Raji (cell line): Measurements from ENCODE around the gene CSNK1G2.

Experiments used
- POLR2A ChIP-seq: IDR thresholded peaks from 2 replicates; pipeline ENCODE4 v1.6.1; 2011; ENCODE audit warnings: low read depth, low read length, control low read depth; ENCODE audit not compliant: insufficient read depth

CSNK1G2 gene

DNA sequence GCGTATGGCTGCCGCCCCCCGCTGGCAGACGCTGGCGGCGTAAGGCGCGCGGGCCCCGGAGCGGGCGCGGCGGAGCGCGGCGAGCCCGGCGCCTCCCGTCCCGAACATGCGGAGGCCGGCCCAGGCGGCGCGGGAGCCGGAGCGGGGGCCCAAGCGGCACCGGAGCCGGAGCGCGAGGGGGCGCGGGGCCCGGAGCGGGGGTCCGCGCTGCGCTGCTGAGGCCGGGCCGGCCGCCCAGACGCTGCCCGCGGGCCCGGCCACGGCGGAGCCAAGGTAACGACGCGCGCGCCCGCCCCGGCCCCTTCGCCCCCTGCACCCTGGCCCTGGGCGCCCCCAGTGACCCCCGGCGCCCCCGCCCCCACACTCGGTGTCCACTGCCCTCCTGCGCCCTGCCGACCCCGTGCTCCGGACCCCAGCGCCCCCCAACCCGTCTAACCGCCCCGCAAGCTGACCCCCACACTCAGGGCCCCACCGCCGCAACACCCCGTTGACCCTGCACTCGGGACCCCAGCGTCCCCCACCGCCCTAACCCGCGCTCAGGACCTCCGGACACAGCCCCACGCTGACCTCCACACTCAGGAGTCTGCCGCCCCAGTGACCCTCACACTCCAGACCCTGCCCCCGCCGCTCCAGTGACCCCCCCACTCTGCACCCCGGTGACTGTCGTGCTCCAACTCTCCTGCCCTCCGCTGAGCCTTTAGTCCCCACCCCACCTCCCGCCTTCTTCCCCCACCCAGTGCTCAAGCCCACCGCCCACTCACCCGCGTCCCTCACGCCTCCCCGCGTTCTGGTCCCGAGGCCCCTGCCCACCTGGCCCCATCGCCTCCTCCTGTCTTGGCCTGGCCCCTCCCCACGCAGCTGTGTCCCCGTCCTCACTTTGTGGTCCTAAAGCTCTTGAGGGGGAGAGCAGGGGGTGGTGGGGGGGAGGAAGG, at the start of gene CSNK1G2:
CSNK1G2 (plus strand) TSS at position 27 of the 932 bp plus-strand sequence. CDS start 28,601 bp downstream, outside the sequence.
- no peak for TF ChIP-seq POLR2A

DNA sequence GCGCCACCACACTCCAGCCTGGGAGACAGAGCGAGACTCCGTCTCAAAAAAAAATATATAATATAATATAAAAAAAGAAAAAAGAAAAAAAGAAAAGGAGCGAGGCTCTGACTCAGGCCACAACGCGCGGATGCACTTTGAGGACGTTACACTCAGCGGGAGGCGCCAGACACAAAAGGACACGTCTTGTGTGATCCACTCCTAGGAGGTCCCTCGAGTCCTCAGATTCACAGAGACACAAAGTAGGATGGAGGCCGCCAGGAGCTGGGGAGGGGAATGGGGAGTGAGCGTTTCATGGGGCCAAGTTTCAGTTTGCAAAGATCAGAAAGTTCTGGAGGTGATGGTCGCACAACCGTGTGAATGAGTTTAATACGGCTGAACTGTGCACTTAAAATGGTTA, 47.2 kb upstream of the CSNK1G2 start:
- TF ChIP-seq POLR2A: no peak

GRCh38 chr19:1896508-1896907, 44.5 kb upstream of the CSNK1G2 start:
- TF ChIP-seq POLR2A: no peak

DNA sequence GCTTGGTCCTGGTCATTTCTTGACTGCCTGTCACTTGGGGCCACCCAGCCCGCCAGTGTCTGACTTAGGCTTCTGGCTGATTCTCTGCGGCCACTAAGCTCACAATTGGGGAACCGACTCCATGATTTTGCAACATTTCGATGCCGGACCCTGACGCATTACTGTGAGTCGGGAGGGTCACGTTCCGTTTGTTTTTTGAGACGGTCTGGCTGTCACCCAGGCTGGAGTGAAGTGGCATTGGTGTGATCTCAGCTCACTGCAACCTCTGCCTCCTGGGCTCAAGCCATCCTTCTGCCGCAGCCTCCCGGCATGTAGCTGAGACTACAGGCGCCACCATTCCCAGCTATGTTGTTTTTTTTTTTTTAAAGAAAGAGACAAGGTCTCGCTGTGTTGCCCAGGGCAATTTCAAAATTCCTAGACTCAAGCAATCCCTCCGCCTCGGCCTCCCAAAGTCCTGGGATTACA, 39.0 kb upstream of the CSNK1G2 start:
- TF ChIP-seq POLR2A: no peak

DNA sequence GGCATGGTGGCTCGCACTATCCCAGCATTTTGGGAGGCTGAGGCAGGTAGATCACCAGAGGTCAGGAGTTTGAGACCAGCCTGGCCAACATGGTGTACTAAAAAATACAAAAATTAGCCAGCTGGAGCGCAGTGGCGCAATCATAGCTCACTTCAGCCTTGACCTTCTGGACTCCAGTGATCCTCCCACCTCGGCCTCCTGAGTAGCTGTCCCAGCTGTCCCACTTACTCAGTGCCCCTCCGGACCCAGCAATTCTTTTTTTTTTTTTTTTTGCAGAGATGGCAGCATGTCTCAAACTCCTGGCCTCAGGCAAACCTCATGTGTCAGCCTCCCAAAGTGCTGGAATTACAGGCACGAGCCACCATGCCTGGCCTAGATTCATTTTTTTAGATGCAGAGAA, 38.0 kb upstream of the CSNK1G2 start:
- no peak for TF ChIP-seq POLR2A

- no peak for TF ChIP-seq POLR2A
These were observed 36.2 kb upstream of the CSNK1G2 start for GRCh38 chr19:1904860-1905109.

DNA sequence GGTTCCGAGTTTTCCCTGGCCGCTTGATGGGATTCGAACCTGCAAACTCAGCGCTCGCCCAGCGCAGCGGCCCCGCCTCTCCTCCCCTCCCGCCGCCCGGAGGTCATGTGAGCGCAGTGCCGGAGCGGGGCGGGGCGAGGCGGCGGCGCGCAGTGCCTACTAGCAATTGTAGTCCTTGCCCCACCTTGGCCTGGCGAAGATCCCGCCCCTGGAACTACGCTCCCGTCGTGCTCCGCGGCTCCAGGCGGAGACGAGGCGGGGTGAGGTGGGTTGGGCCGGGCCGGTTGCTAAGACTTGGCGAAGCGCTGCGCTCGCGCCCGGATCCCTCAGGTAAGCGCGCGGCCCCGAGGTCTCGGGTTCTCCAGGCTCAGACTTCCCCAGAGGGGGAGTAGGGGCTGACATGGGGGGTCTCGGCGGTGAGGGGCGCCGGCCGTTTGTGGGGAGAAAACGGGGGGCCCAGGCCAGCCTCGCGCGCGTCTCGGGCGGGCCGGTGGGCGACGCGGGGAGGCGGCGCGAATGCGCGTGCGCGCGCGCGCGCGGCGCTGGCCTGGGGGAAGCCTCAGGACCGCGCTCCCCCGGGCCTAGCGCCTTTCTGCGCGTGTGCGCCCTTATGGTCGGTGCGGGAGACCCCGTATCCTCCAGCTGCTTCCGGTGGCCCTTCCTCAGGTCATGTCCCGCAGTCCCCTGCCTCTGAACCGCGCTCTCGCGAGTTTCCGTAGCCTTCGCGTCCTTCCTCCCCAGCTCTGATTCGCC, 35.7 kb upstream of the CSNK1G2 start, which contains the start of the genes ADAT3 and SCAMP4:
ADAT3 (plus strand) TSS at position 290 of the 753 bp plus-strand sequence. CDS start 6,649 bp downstream, outside the sequence.
SCAMP4 (plus strand) TSS at position 290 of the 753 bp plus-strand sequence. CDS start 9,621 bp downstream, outside the sequence.
- TF ChIP-seq POLR2A: peak; percentile 73

- no peak for TF ChIP-seq POLR2A
These were observed 35.1 kb upstream of the CSNK1G2 start for GRCh38 chr19:1905863-1906375.

- TF ChIP-seq POLR2A: no peak
These were observed 33.9 kb upstream of the CSNK1G2 start for GRCh38 chr19:1906985-1907562.

GRCh38 chr19:1907563-1908363, 33.2 kb upstream of the CSNK1G2 start:
- no peak for TF ChIP-seq POLR2A

- TF ChIP-seq POLR2A: no peak
These were observed 32.7 kb upstream of the CSNK1G2 start for GRCh38 chr19:1908364-1908678.

- TF ChIP-seq POLR2A: no peak
These were observed 31.3 kb upstream of the CSNK1G2 start for GRCh38 chr19:1909761-1910080.

DNA sequence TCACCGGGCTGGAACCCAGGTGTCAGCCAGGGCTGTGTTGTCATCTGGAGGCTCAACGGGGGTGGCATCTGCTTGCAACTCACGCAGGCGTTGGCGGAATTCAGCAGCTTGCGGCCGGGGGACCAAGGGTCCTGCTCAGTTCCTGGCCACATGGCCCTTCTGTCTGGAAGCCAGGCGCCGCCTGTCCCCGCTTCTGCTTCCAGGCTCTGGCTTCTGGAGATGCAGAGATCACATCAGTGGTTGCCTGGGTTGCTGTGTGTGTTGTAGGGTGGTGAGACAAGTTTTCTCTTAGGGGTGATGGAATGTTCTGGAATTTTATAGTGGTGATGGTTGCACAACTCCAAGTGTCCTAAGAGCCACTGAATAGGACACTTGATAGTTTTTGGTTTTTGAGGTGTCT, 30.8 kb upstream of the CSNK1G2 start:
- no peak for TF ChIP-seq POLR2A

DNA sequence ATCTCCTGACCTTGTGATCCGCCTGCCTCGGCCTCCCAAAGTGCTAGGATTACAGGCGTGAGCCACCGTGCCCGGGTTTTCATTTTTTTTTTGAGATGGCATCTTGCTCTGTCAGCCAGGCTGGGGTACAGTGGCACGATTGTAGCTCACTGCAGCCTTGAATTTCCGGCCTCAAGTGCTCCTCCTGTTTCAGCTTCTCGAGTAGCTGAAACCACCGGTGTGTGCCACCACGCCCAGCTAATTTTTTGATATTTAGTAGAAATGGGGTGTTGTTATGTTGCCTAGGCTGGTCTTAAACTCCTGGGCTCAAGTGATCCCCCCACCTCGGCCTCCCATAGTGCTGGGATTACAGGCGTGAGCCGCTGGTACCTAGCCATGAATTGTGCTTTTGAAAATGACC, 29.9 kb upstream of the CSNK1G2 start:
- TF ChIP-seq POLR2A: no peak

DNA sequence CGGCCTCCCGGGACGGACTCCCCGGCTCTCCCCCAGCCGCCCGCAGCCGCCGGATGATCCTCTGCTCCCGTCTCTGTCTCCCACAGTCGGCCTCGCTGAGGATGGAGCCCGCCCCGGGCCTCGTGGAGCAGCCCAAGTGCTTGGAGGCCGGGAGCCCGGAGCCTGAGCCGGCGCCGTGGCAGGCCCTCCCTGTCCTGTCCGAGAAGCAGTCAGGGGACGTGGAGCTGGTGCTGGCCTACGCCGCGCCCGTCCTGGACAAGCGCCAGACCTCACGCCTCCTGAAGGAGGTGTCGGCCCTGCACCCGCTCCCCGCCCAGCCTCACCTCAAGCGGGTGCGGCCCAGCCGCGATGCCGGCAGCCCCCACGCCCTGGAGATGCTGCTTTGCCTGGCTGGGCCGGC, 29.0 kb upstream of the CSNK1G2 start:
- no peak for TF ChIP-seq POLR2A
